ENCODE results near the gene ITPK1.
"Not testable (repeated sequence)": the region's sequence is repeated elsewhere in the genome, so short reads cannot be mapped to it uniquely, and the experiment has no call there.

ITPK1 gene

GRCh38 chr14:93082576-93083001 is 33.1 kb downstream of the ITPK1 start:
- no peak for DNase-seq

DNA sequence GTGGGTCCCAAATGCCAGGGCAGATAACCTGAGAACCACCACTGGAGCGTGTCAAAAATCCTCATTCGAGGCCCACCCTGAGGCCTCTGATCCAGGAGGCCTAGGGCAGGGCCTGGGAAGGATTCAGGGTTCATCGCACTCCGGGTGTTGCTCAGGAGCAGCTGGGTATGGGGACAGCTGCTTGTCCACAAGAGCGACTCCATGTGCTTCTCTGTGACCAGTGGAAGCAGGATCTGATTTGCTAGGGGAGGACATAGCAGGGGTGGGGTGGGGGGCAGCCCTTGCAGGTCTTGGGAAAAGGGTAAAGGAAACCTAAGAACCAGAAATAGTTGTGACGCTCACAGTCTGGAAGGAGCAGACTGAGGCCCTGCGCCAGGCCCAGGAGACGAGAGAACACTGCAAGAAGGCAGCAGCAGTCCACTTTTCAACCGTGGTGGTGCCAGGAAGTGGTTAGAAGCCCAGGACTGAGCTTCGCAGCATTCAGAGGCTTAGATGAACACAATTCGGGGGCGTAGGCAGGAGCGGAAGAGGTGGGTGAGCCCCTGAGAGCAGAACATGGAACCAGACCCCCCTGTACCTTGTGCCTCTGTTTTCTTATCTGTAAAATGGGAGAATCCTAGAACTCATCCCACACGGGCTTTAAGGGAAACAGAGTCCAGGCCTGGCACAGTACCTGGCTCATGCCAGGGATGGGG is 33.7 kb downstream of the ITPK1 start:
- DNase-seq, result peak; percentile 18

DNA sequence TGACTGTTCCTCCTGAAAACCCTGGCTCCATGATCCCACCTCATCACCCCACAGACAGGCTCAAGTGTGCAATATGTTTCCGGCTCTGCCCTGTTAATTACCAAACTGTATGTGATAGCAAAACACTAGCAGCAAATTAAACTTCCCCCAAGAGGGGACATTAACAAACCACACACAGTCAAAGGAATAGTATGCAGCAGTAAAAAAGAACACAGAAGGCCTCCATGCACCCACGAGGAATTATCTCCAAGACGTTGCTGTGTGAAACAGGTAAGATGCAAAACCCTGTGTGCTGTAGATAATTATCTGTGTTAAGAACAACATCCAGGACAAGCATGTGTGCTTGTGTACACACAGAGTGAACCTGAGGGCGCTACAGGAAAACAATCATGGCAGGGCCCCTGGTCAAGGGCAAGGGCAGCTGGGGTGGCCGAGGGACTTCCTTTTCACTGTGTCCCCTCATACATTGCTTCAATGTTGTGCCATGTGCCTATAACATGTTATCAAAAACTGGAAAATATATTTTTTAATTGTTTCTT is 35.8 kb downstream of the ITPK1 start:
- DNase-seq, result no peak

DNA sequence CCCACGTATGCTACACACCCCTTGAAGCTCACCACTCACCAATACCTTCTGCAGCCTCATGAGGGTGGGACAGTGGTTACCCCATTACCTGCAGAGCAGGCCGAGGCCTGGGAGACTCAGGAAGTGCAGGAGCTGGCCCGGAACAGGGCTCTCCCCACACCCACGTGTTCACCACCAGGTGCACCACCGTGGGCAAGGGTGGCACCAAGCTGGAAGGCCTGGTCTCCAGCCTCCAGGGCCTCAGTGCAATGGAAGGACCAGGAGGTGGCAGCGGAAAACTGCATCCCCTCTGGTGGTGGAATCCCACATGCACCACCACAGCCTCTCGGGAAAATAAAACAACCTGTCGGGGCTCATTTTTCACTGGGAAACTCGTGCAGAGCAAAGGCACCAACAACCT is 36.4 kb downstream of the ITPK1 start:
- no peak for DNase-seq

DNA sequence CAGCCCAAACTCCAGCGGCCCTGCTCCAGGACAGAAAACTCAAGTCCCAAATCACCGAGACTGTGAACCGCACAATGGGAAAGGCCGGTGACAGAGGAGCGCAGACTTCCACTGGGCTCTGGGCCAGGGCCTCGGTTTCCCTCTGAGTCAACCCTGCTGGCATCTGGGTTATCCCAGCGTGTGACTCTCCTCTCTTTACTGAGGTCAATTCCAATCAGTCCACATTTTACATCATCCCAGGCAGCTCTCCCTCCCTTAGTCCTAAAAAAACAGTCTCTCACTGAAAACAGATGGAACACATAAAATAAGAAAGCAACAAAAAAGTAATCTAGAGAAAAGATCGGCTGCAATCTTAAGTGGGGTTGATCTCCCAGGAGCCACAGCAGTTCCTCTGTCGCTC is 36.9 kb downstream of the ITPK1 start:
- DNase-seq, result no peak

- no peak for DNase-seq
Measured at GRCh38 chr14:93076755-93077154, 39.0 kb downstream of the ITPK1 start.

DNA sequence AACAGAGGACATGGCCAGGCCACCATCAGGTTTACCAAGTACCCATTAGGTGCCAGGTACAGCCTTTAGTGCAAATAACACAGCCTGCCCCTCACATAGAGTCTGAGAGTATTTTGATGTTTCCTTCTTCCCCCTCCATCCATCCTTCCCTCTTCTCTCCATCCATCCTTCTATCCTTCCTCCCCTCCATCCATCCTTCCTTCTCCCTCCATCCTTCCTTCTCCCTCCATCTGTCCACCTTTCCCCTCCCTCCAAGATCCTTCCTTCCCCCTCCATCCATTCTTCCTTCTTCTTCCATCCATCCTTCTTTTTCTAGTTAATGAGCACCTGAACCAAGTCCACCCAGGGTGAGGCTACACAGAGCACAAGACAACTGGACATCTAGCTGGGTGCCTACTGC is 39.8 kb downstream of the ITPK1 start:
- DNase-seq, result no peak

DNA sequence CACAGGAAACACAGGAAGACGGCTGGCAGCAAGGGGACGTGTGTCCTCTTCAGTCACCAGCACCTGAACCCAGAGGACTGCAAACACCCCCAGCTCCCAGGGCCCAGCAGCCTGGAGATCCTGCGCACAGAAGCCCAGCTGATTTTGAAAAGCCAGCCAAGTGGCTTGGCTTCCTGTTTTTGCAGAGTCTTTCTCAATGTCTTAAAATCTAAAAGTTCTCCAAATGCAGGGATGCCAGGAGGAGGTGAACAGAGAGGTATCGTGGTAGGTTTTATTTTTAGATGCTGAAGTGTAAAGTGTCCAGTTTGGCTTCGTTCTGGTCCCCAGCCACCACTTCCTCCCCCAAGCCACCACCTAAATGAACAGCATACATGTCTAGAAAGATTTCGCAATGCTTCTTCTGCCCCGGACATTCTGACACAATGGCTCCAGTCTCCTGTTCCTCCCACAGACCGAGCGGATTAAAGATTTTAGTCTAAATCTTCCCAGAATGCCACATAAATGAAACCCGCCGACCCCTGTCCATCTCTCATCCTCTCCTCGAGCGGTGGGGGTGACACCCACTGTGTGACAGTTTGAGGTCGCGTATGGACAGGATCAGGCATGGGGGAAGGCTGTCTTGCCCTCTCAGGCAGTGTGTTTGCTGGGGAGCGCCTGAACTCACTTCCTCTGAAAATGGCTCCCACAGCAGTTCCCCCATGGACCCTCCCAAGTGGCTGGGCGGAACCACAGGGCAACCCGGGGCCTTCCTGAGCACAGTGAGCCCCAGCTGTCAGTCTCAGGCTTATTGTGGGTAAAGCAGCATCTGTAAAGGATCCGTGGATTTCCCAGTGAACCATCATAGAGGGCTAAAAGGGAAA is 41.6 kb downstream of the ITPK1 start:
- DNase-seq, result peak; percentile 78

DNA sequence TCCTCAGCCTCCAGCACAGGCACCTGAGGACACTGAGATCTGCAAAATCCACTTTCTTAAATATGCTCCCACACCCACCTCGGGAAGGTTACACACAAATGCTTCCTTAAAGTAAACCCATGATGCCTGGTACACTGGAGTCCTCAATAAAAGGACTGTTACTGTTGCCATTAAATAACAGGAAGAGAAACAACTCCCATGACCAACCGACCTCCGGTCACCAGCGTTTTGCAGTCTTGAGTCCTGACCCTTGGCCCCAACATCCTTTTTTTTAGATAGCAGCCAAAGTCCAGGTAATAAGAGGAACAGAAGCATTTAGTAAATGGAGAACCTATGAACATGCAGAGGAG is 42.4 kb downstream of the ITPK1 start:
- DNase-seq, result no peak

GRCh38 chr14:93072659-93073357 is 42.9 kb downstream of the ITPK1 start:
- no peak for DNase-seq

DNA sequence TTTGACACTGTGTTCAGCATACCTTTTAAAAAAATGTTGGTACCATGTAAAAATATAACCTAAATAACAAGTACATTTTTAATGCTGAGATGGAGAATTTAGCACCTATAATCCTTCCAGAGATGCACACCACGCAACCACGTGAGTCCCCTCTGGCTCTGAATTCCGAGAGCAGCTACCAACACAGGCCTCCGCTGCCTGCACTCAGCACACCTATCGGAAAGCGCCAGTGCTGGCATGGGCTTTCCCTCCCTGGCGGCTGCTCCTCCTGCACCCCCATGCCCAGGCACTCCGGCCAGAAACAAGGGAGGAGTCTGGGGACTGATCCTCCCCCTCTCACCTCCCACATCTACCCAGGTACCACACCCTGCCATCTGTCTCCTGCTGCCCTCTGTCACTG is 47.0 kb downstream of the ITPK1 start:
- DNase-seq, result no peak

DNA sequence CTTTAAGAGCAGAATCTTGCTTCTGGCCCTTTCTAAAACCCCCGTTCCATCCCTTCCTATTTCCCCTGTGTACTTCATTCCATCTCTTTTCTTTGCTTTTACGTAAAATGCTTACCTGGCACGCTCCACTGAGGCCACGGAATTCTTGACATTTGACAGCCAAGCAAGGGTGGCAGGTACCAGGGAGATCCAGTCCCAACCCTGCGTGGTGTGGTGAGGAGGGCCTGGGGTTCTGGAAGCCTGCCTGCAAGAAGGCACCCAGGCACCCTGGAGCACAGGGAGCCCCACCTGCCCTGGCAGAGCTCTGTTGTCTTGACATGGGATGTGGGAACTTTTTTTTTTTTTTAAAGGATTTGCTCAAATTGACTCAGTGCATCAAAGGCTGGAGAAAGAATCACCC is 48.6 kb downstream of the ITPK1 start:
- no peak for DNase-seq

- no peak for DNase-seq
Measured at GRCh38 chr14:93065272-93065730, 50.4 kb downstream of the ITPK1 start.

DNA sequence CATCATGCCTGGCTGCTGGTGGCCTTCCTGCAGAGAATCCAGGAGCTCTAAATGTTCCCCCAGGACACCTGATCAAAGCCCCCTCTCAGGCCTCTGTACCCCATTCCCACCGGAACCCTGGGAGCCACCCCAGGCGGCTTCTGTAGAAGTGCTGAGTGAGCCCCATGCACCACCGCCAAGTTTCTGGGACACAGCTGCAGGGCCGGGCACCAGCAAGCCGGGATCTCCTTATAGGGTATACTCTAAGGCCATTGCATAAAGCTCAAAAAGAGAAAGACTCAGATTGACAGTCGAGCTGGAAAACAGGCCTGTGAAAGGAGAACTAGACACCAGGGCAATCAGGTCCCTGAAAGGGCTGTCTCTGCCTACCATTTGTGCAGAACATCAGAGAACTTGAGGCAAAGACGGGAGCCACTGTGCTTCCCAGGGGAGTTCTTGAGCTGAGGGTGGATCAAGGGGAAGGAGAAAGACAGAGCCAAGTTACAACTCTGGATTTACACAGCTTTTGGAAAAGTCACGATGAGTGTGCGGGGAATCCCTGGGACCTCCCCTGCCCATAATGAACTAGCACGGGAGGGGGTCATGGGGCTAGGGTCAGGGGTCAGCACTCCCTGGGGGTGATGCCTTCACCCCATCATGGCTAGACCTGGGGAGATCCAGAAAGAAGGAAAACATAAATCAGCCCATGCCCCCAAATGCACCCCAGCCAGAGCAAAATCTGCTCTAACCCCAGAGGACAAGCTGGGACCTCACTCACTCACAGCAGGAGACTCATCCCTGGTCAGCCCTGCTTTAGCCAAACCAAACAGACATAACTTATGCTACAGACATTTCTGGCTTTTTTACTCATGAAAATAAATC is 51.1 kb downstream of the ITPK1 start:
- DNase-seq, result no peak

DNA sequence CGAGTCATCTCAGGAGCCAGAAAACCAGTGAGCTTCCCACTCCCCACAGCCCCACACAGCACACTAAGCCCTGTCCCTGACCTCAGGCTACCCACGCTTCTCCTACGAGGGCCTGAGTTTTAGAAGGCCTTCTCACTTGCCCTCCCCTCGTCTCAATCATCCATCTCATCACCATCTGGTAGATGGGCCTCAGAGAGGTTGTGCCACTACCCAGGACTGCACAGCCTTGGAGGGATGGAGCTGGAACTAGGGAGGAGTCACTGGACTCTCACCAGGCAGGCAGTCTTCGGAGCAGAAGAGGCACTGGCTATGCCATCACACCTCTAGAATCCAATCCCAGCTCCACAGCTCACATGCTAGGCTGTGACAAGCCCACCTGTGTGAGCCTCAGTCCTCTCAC is 52.3 kb downstream of the ITPK1 start:
- no peak for DNase-seq

GRCh38 chr14:93062890-93063289 is 52.8 kb downstream of the ITPK1 start:
- DNase-seq, result no peak

- DNase-seq, result not testable (repeated sequence)
Measured at GRCh38 chr14:93062013-93062412, 53.7 kb downstream of the ITPK1 start.

GRCh38 chr14:93061380-93062012 is 54.2 kb downstream of the ITPK1 start:
- DNase-seq, result no peak

DNA sequence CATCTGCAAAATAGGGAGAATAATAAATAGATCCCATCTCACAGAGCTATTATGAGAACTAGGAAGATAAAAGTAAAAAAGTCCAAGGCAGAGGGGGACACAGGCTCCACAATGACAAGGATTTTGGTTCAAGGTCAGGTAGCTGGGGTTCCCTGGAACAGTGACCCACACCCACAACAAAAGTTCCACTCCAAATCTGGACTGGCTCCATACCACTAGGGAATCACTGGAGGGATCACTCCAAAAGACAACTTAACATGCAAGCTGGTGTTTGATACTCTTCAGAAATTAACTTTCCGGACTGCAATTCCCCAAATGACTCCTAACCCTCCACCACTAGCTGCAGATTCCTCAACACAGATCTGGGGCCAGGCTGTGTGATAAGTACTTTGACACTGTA is 54.9 kb downstream of the ITPK1 start:
- DNase-seq, result no peak

GRCh38 chr14:93059917-93060545 is 55.7 kb downstream of the ITPK1 start:
- DNase-seq, result no peak

- DNase-seq, result no peak
Measured at GRCh38 chr14:93059260-93059659, 56.5 kb downstream of the ITPK1 start.
